Fibroblast of skin of scalp (primary cell): ENCODE data around the gene HAUS7.
A peak's percentile ranks its signal among the peaks of the same experiment; 100 is the strongest.

Experiments
- DNase-seq: peaks from one replicate; pipeline ENCODE4 v3.0.0-alpha.2; 2013

Gene HAUS7

GRCh38 chrX:153499341-153499740 is 29.0 kb upstream of the HAUS7 start:
- DNase-seq: no peak

- no peak for DNase-seq
Measured at GRCh38 chrX:153498453-153498852, 28.1 kb upstream of the HAUS7 start.

- DNase-seq: no peak
Measured at GRCh38 chrX:153496590-153496959, 26.2 kb upstream of the HAUS7 start.

GRCh38 chrX:153495903-153496589 is 25.7 kb upstream of the HAUS7 start:
- no peak for DNase-seq

GRCh38 chrX:153495362-153495751 is 25.0 kb upstream of the HAUS7 start:
- no peak for DNase-seq

GRCh38 chrX:153494541-153495361 is 24.4 kb upstream of the HAUS7 start, which contains the start of gene BGN:
Gene BGN (plus strand): TSS chrX:153494980. CDS start chrX:153504632, 9,652 bp downstream.
- DNase-seq: peak; percentile 74

- no peak for DNase-seq
Measured at GRCh38 chrX:153494061-153494460, 23.7 kb upstream of the HAUS7 start.

- no peak for DNase-seq
Measured at GRCh38 chrX:153493085-153493484, 22.7 kb upstream of the HAUS7 start.

GRCh38 chrX:153492543-153492942 is 22.2 kb upstream of the HAUS7 start:
- DNase-seq: no peak

- DNase-seq: no peak
Measured at GRCh38 chrX:153491918-153492317, 21.5 kb upstream of the HAUS7 start.

- no peak for DNase-seq
Measured at GRCh38 chrX:153491351-153491914, 21.1 kb upstream of the HAUS7 start.

- no peak for DNase-seq
Measured at GRCh38 chrX:153490217-153490930, 20.0 kb upstream of the HAUS7 start.

GRCh38 chrX:153488231-153488914 is 18.0 kb upstream of the HAUS7 start:
- peak; percentile 68 for DNase-seq

GRCh38 chrX:153487590-153488071 is 17.3 kb upstream of the HAUS7 start:
- DNase-seq: no peak

GRCh38 chrX:153486171-153486570 is 15.8 kb upstream of the HAUS7 start:
- no peak for DNase-seq

- DNase-seq: no peak
Measured at GRCh38 chrX:153485396-153486080, 15.2 kb upstream of the HAUS7 start.

- no peak for DNase-seq
Measured at GRCh38 chrX:153482376-153483015, 12.1 kb upstream of the HAUS7 start.

GRCh38 chrX:153481043-153481442 is 10.7 kb upstream of the HAUS7 start:
- DNase-seq: no peak

GRCh38 chrX:153478746-153479145 is 8.4 kb upstream of the HAUS7 start:
- DNase-seq: no peak

GRCh38 chrX:153477901-153478300 is 7.5 kb upstream of the HAUS7 start:
- peak; percentile 37 for DNase-seq

GRCh38 chrX:153477364-153477857 is 7.0 kb upstream of the HAUS7 start:
- DNase-seq: no peak
